HEK293T (cell line): Measurements from ENCODE around the gene STX1B.

Experiments used
- ARNT ChIP-seq: fragments of 450-650 bp; IDR thresholded peaks from 2 replicates; pipeline ENCODE4 v1.6.1; 2017; ENCODE audit warnings: mild to moderate bottlenecking
- BHLHE40 ChIP-seq: fragments of 450-650 bp; IDR thresholded peaks from 2 replicates; pipeline ENCODE4 v1.6.1; 2016; ENCODE audit warnings: mild to moderate bottlenecking, moderate library complexity, borderline replicate concordance
- FOXM1 ChIP-seq: fragments of 450-650 bp; IDR thresholded peaks from 2 replicates; pipeline ENCODE4 v1.6.1; 2017; ENCODE audit warnings: mild to moderate bottlenecking, borderline replicate concordance
- L3MBTL2 ChIP-seq: fragments of 450-650 bp; conservative IDR thresholded peaks from 2 replicates; pipeline ENCODE4 v1.6.1; 2016; ENCODE audit warnings: mild to moderate bottlenecking
- PKNOX1 ChIP-seq: fragments of 450-650 bp; IDR thresholded peaks from 2 replicates; pipeline ENCODE4 v1.6.1; 2016
- TARDBP ChIP-seq: fragments of 450-650 bp; IDR thresholded peaks from 2 replicates; pipeline ENCODE4 v1.6.1; 2016

- TF ChIP-seq TARDBP (no peak), PKNOX1 (no peak), L3MBTL2 (no peak), ARNT (no peak), BHLHE40 (no peak), FOXM1 (no peak)
Measured at GRCh38 chr16:30941600-30942425, 68.6 kb downstream of the STX1B start.
